Right ventricle myocardium inferior (tissue), 1 donor: ENCODE results near the gene GAS1. TPM values are rescaled to one million over a fixed set of nuclear protein-coding genes. Genes with fewer than 3 reads are reported as not detected.

Experiments used
- ATAC-seq: fragments of 200-7000 bp; cut with Tn5 transposase; one replicate; pipeline ENCODE4 v1.9.1; 2020; ENCODE audit warnings: mild to moderate bottlenecking, moderate library complexity
- DNase-seq: peaks from one replicate; pipeline ENCODE4 v3.0.0; 2021; ENCODE audit errors: missing footprints
- intact Hi-C: fragments of 100-400 bp; cut with DNase I; formaldehyde crosslinking; loops from one replicate; pipeline ENCODE4 v1.11.0; 2022
- total RNA-seq: library from RNA; stranded (reverse); fragmentation: NEBNext Ultra II Directional; extraction: Animal tissue kit (Norgen Biotek cat#: 25700); gene quantifications from one replicate; pipeline ENCODE4 v1.2.1, GENCODE V29; 2021
- donor health status: DM: no; HTN: yes; CAD: no; lungs with severe emphysema.

Gene GAS1
- total RNA-seq, 1 donor from 2014 or later, result 22.3 TPM

DNA sequence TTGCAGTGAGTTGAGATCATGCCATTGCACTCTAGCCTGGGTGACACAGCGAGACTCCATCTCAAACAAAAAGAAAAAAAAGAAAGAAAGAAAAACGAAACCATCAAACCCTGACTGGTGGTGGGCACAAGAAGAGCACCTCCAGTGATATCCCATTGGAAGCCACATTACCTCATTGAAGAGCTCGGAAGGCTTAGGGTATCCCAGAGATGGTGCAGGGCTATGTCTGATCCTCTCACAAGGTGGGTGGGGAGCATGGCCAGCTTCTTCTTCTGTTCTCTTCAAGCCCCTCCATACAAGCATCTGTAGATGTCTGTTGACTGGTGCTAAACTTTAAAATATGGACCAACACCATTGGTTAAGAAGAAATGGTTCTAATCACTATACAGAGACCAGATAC is 45.8 kb downstream of the GAS1 start:
- DNase-seq (no peak), ATAC-seq (no peak)
- intact Hi-C loops, result no loop called here
